Measurements from ENCODE around the gene AMZ1.
"Not testable (repeated sequence)": the region's sequence is repeated elsewhere in the genome, so short reads cannot be mapped to it uniquely, and the experiment has no call there.

AMZ1 gene

DNA sequence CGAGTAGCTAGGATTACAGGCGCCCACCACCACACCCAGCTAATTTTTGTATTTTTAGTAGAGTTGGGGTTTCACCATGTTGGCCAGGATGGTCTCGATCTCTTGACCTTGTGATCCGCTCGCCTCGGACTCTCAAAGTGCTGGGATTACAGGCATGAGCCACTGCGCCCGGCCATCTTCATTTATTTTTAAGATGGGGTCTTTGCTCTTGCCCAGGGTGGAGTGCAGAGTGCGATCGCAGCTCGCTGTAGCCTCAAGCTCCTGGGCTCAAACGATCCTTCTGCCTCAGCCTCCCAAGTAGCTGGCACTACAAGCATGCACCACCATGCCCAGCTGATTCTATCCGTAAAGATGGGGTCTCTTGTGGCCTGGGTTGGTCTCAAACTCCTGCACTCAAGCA, 39.2 kb downstream of the AMZ1 start:
- DNase-seq (ENCODE audit: low read depth in 2 of 2): not testable (repeated sequence)

DNA sequence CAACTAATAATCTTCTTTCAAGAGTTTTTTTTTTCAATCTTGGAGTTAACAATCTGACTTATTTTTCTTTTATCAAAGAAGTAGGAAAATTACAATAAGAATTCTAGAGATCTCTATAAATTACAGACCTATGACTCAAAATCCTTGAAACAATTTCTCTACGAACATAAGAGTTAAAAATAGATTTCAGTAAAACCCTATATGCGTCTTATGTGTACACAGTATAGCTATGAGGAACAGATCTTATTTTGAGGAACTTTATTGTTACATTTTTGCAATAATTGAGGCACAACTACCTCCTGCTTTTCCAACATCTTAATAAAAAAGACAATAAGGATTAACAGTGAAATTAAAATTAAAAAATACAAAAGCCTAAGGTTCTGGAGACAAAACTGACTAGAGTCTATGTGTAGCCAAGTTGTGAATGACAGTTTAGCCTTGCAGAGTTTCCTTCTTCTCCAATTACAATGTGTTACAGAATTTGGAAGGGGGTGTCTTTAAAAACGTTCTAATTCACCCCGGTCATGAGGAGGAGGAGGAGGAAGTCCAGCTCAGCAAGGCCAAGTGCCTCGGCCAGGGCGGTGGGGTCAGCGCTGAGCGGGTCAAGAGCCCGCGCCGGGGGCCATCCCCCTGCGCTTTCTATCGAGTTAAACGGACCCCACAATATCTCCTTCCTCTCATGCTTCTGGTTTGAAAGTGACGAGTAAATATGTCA, 40.5 kb downstream of the AMZ1 start:
- DNase-seq (ENCODE audit: low read depth in 2 of 2): no peak

- no peak for DNase-seq (ENCODE audit: low read depth in 2 of 2)
Observed at GRCh38 chr7:2729031-2729892, 41.3 kb downstream of the AMZ1 start.

DNA sequence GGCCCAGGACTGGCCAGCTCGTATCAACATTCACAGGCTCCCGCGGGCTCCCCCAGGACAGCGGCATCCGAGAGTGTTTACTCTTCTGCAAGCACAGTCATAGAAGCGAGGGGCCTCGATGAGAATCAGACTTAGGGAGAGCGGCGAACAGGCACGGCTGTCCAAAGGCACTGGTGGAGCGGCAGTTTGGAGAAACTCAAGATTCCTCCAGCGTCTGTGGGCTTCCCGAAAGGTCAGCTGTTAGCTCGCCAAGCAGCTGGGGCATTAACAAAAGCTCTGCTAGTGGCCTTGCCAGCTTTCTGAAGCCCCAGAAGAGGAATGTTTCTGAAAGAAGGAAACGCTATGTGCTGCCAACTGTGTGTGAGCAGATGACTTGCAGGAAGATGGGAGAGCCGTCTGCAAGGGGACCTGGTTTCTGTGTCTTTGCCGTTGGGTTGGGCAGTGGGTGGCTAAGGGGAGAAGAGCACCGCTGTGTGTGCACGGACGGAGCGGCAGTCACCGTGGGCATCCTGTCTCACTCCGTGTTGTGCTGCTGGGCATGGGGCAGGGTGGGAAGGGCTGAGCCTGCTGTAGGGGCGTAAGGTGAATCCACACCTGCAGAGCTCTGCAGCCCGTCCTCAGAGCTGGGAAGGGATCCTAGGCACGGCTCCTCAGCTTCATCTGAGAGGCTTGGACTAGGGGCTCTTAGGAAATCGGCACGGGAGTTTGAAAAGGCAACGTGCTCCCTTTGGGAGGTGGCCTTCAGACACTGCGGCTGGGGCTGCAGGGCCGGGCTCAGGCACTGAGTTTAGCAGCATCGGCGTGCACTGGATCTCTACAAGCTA, 42.1 kb downstream of the AMZ1 start:
- no peak for DNase-seq (ENCODE audit: low read depth in 2 of 2)

GRCh38 chr7:2730846-2731770, 43.1 kb downstream of the AMZ1 start:
- DNase-seq (ENCODE audit: low read depth in 2 of 2): no peak

- no peak for DNase-seq (ENCODE audit: low read depth in 2 of 2)
Observed at GRCh38 chr7:2732388-2732787, 44.4 kb downstream of the AMZ1 start.

- no peak for DNase-seq (ENCODE audit: low read depth in 2 of 2)
Observed at GRCh38 chr7:2732959-2733584, 45.1 kb downstream of the AMZ1 start.

DNA sequence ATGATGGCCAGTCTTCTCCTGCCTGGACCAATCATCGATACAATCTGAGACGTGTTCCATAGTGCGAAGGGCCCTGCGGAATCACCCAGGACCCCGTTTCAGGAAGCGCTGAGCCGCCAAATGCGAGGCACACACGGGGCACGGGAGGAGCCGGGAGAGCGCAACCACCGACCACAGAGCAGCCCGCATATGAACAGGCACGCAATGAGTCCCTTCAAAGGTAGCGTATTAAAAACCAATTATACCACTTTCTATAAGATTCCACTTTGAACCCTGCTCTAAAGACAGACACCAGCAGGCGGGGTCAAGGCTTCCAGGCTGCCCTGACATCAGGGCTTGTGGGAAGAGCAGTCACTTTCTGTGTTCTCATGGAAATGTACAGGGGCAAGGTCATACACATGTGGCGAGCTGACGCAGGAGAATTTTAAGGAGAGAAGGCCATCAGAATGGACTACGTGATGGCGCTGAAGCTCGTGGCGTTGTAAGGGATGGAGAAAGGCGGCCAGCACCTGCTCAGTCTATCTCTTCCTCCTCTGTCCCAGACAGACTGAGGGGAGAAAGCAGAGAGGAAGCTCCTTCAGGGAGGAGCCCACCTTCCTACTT, 46.2 kb downstream of the AMZ1 start:
- DNase-seq (ENCODE audit: low read depth in 2 of 2): no peak

DNA sequence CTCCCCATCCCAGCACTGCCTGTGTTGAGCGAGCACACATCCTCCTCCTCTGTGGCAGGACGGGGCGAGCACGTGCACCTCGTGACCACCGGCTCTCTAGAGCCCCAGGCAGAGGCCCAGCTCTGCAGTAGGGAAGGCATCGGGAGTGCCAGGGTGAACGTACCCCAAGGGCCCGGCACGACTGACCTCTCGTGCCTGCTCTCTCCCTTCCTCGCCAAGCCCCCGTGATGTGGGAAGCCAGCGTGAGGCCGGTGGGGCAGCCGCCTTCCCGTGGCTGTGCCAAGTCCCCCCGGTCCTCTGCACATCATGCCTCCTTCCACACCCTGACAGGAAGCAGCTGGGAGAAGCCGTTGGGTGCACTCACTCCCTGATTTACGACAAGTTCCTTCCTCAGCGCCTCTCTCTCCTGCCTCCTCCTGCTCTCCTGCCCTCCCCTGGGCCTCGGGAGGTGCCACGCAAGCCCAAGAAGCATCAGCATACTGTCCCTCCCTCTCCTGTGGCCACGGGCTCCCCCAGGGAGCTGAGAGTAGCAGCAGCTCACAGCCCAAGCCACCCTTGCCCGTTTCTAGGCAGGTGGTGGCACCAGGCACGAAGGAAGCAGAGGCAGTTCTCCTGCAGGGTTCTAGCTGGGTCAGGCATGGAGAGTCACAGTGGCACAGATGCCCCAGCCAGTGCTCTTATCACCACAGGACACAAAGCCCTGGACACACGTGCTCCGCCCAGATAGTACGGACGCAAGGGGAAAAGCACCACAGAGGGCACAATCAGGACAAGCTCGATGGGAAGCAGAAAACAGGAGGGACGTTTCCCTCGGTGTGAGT, 47.0 kb downstream of the AMZ1 start:
- DNase-seq (ENCODE audit: low read depth in 2 of 2): no peak

DNA sequence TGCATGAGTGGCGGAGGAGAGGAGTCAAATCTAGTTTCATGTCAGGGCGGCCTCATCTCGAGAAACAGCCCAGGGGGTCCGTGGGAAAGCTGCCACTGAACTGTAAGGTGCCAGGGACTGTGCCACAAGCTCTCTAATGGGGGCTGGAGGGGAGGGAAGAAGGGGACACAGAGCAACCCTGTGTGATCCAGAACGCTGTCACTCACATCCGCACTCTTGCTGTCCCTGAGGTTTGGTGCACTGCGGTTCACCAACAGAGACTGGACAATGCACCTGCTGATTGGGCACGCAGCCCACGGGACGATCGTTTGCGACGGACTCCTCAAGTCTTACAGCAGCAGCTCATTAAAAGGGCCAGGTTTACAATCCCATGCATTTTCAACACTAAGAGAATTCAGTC, 47.7 kb downstream of the AMZ1 start:
- DNase-seq (ENCODE audit: low read depth in 2 of 2): no peak

DNA sequence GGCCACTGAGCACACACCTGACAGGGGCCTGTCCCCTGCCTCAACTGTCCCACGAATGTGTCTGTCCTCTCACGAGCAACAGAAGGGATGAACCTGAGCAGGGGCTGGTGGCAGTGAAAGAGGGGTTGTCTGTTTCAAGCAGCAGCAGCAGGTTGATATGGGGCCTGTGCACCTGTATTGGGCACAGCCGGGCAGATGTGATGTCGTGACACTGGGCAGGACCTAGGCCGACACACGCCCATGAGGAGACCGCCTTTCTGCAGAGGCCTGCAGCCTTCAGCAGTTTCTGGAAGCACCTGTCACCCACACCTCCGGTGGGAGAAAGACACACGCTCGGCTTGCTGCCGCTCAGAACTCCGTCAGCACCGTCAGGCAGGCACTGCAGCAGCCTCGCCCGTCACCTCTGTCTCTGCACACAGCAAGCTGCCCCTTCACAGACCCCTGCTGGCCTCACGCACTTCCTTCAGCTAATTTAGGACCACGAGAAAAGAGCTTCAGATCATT, 48.5 kb downstream of the AMZ1 start:
- no peak for DNase-seq (ENCODE audit: low read depth in 2 of 2)

DNA sequence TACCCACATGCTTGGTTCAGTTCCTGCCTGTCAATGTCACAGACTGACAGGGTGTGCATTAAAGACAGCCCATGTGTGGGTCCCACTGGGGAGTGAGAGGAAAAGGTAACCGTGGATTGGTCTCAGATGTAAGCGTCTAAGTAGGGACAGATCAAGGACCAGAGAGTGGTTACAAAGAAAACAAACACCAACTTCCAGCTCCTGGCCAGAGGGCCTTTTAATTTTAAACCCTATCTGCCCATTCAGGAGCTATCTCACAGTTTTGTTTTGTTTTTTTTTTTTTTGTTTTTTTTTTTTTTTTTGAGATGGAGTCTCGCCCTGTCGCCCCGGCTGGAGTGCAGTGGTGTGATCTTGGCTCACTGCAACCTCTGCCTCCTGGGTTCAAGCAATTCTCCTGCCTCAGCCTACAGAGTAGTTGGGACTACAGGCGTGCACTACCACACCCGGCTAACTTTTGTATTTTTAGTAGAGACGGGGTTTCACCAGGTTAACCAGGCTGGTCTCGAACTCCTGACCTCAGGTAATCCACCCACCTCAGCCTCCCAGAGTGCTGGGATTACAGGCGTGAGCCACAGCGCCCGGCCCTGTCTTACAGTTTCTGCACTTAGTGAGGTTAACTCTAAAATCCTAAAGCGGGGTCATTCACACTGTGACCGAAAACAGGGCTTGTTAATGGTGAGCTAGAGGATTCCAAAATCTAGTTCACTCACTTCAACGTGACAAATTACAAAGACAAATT, 49.2 kb downstream of the AMZ1 start:
- not testable (repeated sequence) for DNase-seq (ENCODE audit: low read depth in 2 of 2)

GRCh38 chr7:2737771-2738540, 50.0 kb downstream of the AMZ1 start:
- DNase-seq (ENCODE audit: low read depth in 2 of 2): no peak

DNA sequence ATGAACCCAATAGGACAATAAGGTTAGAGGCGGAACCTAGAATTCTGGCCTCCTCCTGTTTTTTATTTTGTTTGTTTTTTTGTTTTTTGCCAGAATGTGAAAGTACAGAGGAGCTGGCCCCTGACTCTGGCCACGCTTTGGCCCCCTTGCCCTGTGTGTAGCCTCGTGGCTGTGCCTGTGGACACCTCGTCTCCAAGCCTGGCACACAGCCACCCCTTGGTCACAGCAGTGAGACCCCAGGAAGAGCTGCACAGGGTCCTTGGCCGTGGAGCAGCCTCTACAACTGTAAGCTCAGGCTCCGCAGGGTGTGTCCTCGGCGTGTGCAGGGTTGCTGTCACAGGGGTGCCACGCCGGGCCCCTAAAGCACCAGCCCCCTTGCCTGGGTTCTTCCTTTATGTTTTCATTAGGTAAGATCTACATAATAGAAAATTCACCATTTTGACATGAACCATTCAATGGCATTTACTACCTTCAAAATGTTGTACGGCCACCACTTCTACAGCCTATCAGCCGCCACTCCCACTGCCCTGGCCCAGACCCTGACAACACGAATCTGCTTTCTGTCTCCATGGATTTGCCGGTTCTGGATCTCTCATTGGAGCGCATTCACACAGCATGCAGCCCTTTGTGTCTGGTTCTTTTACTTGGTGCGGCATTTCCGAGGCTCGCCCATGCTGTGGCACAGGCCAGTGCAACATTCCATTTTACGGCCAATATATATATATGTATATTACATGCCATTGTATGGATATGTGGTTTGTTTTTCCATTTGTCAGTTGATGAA, 51.0 kb downstream of the AMZ1 start:
- no peak for DNase-seq (ENCODE audit: low read depth in 2 of 2)

GRCh38 chr7:2743523-2744185, 55.7 kb downstream of the AMZ1 start:
- not testable (repeated sequence) for DNase-seq (ENCODE audit: low read depth in 2 of 2)

GRCh38 chr7:2748684-2749083, 60.7 kb downstream of the AMZ1 start:
- not testable (repeated sequence) for DNase-seq (ENCODE audit: low read depth in 2 of 2)
